ENCODE results near the gene HIVEP3. TPM values are rescaled to one million over a fixed set of nuclear protein-coding genes. Genes with fewer than 3 reads are reported as not detected.

HIVEP3 gene
- total and polyA plus RNA-seq, 2 of the 13 experiments (the other 11 are each of a cell fraction or from before 2014, with no cell fraction given), result 0.05 TPM; not detected in 1

DNA sequence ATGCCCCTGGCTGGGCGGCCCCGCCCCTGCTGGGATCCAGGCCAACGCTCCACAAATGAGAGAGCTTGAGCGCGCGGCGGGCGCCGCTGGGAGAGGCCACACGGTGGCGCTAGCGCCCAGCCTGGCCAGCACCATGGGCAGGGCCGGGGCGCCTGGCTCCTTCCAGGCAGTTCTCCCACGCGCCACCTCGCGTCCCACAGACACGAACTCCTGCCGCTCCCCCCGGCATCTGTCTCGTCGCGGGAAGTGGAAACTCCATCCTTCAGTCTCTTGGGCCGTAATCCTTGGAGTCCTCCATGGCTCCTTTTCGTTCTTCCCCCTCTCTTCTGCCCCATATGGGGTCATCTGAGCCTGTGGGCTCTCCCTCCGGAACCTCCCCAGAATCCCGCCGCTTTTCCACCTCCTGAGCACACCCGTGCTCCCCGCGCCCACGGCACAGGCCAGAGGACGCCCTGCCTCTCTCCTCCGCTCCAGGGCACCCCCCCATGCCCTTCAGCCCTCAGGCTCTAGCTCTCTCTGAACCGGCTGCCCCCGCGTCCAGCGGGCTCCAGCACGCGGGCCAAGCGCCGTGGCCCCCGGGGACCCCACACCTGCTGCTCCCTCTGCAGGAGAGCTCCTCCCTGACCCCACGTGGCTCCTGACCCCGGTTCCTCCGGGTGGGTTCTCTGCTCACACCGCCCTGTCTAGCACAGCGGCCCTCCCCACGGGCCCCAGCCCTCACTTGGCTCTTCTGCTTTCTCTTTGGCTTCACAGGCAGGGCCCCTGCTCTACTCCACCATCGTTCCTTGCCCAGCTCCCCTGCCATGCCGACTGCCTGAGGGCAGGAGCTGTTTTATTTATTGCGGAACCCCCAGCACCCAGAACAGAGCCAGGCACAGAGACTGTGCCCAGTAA is 402.3 kb downstream of the HIVEP3 start (continued):
- TF ChIP-seq, protein P1, sequence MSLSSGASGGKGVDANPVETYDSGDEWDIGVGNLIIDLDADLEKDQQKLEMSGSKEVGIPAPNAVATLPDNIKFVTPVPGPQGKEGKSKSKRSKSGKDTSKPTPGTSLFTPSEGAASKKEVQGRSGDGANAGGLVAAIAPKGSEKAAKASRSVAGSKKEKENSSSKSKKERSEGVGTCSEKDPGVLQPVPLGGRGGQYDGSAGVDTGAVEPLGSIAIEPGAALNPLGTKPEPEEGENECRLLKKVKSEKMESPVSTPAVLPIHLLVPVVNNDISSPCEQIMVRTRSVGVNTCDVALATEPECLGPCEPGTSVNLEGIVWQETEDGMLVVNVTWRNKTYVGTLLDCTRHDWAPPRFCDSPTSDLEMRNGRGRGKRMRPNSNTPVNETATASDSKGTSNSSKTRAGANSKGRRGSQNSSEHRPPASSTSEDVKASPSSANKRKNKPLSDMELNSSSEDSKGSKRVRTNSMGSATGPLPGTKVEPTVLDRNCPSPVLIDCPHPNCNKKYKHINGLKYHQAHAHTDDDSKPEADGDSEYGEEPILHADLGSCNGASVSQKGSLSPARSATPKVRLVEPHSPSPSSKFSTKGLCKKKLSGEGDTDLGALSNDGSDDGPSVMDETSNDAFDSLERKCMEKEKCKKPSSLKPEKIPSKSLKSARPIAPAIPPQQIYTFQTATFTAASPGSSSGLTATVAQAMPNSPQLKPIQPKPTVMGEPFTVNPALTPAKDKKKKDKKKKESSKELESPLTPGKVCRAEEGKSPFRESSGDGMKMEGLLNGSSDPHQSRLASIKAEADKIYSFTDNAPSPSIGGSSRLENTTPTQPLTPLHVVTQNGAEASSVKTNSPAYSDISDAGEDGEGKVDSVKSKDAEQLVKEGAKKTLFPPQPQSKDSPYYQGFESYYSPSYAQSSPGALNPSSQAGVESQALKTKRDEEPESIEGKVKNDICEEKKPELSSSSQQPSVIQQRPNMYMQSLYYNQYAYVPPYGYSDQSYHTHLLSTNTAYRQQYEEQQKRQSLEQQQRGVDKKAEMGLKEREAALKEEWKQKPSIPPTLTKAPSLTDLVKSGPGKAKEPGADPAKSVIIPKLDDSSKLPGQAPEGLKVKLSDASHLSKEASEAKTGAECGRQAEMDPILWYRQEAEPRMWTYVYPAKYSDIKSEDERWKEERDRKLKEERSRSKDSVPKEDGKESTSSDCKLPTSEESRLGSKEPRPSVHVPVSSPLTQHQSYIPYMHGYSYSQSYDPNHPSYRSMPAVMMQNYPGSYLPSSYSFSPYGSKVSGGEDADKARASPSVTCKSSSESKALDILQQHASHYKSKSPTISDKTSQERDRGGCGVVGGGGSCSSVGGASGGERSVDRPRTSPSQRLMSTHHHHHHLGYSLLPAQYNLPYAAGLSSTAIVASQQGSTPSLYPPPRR (CRISPR knock-in tag; IDR thresholded peaks at IDR 0.05; ENCODE audit: borderline replicate concordance), result no peak
- TF ChIP-seq ZNF451 (CRISPR knock-in tag; IDR thresholded peaks at IDR 0.05) (no peak), SKI (IDR thresholded peaks at IDR 0.05; ENCODE audit: partially characterized antibody) (no peak)
- TF ChIP-seq, protein P2, sequence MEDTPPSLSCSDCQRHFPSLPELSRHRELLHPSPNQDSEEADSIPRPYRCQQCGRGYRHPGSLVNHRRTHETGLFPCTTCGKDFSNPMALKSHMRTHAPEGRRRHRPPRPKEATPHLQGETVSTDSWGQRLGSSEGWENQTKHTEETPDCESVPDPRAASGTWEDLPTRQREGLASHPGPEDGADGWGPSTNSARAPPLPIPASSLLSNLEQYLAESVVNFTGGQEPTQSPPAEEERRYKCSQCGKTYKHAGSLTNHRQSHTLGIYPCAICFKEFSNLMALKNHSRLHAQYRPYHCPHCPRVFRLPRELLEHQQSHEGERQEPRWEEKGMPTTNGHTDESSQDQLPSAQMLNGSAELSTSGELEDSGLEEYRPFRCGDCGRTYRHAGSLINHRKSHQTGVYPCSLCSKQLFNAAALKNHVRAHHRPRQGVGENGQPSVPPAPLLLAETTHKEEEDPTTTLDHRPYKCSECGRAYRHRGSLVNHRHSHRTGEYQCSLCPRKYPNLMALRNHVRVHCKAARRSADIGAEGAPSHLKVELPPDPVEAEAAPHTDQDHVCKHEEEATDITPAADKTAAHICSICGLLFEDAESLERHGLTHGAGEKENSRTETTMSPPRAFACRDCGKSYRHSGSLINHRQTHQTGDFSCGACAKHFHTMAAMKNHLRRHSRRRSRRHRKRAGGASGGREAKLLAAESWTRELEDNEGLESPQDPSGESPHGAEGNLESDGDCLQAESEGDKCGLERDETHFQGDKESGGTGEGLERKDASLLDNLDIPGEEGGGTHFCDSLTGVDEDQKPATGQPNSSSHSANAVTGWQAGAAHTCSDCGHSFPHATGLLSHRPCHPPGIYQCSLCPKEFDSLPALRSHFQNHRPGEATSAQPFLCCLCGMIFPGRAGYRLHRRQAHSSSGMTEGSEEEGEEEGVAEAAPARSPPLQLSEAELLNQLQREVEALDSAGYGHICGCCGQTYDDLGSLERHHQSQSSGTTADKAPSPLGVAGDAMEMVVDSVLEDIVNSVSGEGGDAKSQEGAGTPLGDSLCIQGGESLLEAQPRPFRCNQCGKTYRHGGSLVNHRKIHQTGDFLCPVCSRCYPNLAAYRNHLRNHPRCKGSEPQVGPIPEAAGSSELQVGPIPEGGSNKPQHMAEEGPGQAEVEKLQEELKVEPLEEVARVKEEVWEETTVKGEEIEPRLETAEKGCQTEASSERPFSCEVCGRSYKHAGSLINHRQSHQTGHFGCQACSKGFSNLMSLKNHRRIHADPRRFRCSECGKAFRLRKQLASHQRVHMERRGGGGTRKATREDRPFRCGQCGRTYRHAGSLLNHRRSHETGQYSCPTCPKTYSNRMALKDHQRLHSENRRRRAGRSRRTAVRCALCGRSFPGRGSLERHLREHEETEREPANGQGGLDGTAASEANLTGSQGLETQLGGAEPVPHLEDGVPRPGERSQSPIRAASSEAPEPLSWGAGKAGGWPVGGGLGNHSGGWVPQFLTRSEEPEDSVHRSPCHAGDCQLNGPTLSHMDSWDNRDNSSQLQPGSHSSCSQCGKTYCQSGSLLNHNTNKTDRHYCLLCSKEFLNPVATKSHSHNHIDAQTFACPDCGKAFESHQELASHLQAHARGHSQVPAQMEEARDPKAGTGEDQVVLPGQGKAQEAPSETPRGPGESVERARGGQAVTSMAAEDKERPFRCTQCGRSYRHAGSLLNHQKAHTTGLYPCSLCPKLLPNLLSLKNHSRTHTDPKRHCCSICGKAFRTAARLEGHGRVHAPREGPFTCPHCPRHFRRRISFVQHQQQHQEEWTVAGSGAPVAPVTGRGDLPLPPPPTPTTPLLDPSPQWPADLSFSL (CRISPR knock-in tag; IDR thresholded peaks at IDR 0.05), result no peak
- TF ChIP-seq, protein P3, sequence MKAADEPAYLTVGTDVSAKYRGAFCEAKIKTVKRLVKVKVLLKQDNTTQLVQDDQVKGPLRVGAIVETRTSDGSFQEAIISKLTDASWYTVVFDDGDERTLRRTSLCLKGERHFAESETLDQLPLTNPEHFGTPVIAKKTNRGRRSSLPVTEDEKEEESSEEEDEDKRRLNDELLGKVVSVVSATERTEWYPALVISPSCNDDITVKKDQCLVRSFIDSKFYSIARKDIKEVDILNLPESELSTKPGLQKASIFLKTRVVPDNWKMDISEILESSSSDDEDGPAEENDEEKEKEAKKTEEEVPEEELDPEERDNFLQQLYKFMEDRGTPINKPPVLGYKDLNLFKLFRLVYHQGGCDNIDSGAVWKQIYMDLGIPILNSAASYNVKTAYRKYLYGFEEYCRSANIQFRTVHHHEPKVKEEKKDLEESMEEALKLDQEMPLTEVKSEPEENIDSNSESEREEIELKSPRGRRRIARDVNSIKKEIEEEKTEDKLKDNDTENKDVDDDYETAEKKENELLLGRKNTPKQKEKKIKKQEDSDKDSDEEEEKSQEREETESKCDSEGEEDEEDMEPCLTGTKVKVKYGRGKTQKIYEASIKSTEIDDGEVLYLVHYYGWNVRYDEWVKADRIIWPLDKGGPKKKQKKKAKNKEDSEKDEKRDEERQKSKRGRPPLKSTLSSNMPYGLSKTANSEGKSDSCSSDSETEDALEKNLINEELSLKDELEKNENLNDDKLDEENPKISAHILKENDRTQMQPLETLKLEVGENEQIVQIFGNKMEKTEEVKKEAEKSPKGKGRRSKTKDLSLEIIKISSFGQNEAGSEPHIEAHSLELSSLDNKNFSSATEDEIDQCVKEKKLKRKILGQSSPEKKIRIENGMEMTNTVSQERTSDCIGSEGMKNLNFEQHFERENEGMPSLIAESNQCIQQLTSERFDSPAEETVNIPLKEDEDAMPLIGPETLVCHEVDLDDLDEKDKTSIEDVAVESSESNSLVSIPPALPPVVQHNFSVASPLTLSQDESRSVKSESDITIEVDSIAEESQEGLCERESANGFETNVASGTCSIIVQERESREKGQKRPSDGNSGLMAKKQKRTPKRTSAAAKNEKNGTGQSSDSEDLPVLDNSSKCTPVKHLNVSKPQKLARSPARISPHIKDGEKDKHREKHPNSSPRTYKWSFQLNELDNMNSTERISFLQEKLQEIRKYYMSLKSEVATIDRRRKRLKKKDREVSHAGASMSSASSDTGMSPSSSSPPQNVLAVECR (CRISPR knock-in tag; IDR thresholded peaks at IDR 0.05; ENCODE audit: borderline replicate concordance), result no peak
- TF ChIP-seq, protein P4, sequence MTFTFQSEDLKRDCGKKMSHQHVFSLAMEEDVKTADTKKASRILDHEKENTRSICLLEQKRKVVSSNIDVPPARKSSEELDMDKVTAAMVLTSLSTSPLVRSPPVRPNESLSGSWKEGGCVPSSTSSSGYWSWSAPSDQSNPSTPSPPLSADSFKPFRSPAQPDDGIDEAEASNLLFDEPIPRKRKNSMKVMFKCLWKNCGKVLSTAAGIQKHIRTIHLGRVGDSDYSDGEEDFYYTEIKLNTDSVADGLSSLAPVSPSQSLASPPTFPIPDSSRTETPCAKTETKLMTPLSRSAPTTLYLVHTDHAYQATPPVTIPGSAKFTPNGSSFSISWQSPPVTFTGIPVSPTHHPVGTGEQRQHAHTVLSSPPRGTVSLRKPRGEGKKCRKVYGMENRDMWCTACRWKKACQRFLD (CRISPR knock-in tag; IDR thresholded peaks at IDR 0.05; ENCODE audit: borderline replicate concordance), result no peak
- TF ChIP-seq, protein P5, sequence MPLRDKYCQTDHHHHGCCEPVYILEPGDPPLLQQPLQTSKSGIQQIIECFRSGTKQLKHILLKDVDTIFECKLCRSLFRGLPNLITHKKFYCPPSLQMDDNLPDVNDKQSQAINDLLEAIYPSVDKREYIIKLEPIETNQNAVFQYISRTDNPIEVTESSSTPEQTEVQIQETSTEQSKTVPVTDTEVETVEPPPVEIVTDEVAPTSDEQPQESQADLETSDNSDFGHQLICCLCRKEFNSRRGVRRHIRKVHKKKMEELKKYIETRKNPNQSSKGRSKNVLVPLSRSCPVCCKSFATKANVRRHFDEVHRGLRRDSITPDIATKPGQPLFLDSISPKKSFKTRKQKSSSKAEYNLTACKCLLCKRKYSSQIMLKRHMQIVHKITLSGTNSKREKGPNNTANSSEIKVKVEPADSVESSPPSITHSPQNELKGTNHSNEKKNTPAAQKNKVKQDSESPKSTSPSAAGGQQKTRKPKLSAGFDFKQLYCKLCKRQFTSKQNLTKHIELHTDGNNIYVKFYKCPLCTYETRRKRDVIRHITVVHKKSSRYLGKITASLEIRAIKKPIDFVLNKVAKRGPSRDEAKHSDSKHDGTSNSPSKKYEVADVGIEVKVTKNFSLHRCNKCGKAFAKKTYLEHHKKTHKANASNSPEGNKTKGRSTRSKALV (CRISPR knock-in tag; IDR thresholded peaks at IDR 0.05), result peak; percentile 83

Data from HepG2 (cell line).